Fibroblast of lung (primary cell): ENCODE results near the gene TBCK. TPM values are rescaled to one million over a fixed set of nuclear protein-coding genes. Genes with fewer than 3 reads are reported as not detected.
"Not testable (repeated sequence)": the region's sequence is repeated elsewhere in the genome, so short reads cannot be mapped to it uniquely, and the experiment has no call there.

Experiments used
- DNase-seq, 2 donors: peaks; one replicate each; pipeline versions ENCODE4 v3.0.0 to v3.0.0-alpha.2; 2010; ENCODE audit warnings: low read depth in 2 of 2
- H2AFZ ChIP-seq: 2 replicates; pipeline ENCODE4 v1.5.1; 2012; ENCODE audit warnings: low read length, control low read depth, inconsistent platforms
- H3K27ac ChIP-seq: 2 replicates; pipeline ENCODE4 v1.5.1; 2011; ENCODE audit warnings: low read length, control low read depth; ENCODE audit not compliant: insufficient read depth
- H3K27me3 ChIP-seq: 2 replicates; pipeline ENCODE4 v1.5.1; 2011; ENCODE audit warnings: mild to moderate bottlenecking, low read length; ENCODE audit not compliant: control insufficient read depth, insufficient read depth
- H3K36me3 ChIP-seq: 2 replicates; pipeline ENCODE4 v1.5.1; 2011; ENCODE audit warnings: low read length; ENCODE audit not compliant: control insufficient read depth, insufficient read depth
- H3K4me1 ChIP-seq: 2 replicates; pipeline ENCODE4 v1.5.1; 2011; ENCODE audit warnings: low read length; ENCODE audit not compliant: control insufficient read depth, insufficient read depth; ENCODE audit errors: extremely low read depth
- H3K4me2 ChIP-seq: 2 replicates; pipeline ENCODE4 v1.5.1; 2011; ENCODE audit warnings: low read length, control low read depth; ENCODE audit not compliant: insufficient read depth; ENCODE audit errors: extremely low read depth
- H3K4me3 ChIP-seq, 4 experiments: fragments of 200-600 bp in 1 of 4; sonication (generic) in 1 of 4; replicated peaks in 1 of 4; 2 replicates each; pipeline ENCODE4 v1.5.1; 2011 to 2016; ENCODE audit warnings: low read length in 4 of 4, low read depth in 3 of 4, mild to moderate bottlenecking in 3 of 4, control low read depth in 2 of 4, inconsistent platforms in 1 of 4, mixed read lengths in 1 of 4; ENCODE audit not compliant: insufficient read depth in 1 of 4; ENCODE audit errors: control extremely low read depth in 1 of 4
- H3K79me2 ChIP-seq: 2 replicates; pipeline ENCODE4 v1.5.1; 2012; ENCODE audit warnings: mild to moderate bottlenecking, low read length, inconsistent platforms; ENCODE audit not compliant: control insufficient read depth, insufficient read depth
- H3K9ac ChIP-seq: 2 replicates; pipeline ENCODE4 v1.5.1; 2011; ENCODE audit warnings: mild to moderate bottlenecking, low read length, control low read depth; ENCODE audit not compliant: insufficient read depth
- H3K9me3 ChIP-seq: 2 replicates; pipeline ENCODE4 v1.5.1; 2012; ENCODE audit warnings: low read depth, low read length; ENCODE audit not compliant: control insufficient read depth, insufficient read depth
- H4K20me1 ChIP-seq: 2 replicates; pipeline ENCODE4 v1.5.1; 2011; ENCODE audit warnings: low read length; ENCODE audit not compliant: control insufficient read depth, insufficient read depth; ENCODE audit errors: extremely low read depth
- CTCF ChIP-seq, 2 donors: IDR thresholded peaks in 1 of 2; conservative IDR thresholded peaks in 1 of 2; 1 replicate in 1 of 2; 2 replicates in 1 of 2; pipeline ENCODE4 v1.5.1; 2011 to 2012; ENCODE audit warnings: low read length in 2 of 2, control low read depth in 1 of 2, inconsistent platforms in 1 of 2, low read depth in 1 of 2, mild to moderate bottlenecking in 1 of 2
- EZH2 ChIP-seq: IDR thresholded peaks from 2 replicates; pipeline ENCODE4 v1.5.1; 2012; ENCODE audit warnings: low read length, control low read depth, mild to moderate bottlenecking; ENCODE audit errors: missing control alignments
- polyA plus RNA-seq, 2 donors: library from polyadenylated mRNA; depleted of rRNA in 1 of 2; stranded (reverse) in 1 of 2; unstranded in 1 of 2; fragments of >200 nt; gene quantifications; 2 replicates each; pipeline ENCODE4 v1.2.1, GENCODE V29; 2011 to 2012; ENCODE audit warnings: missing spikeins in 1 of 2
- total RNA-seq: library from RNA; depleted of rRNA; stranded (reverse); fragments of >200 nt; gene quantifications from 2 replicates; pipeline ENCODE4 v1.2.1, GENCODE V29; 2014

The TBCK gene
- total and polyA plus RNA-seq, 2 donors (not counting 1 experiment from before 2014, with no cell fraction given) = 29.0 to 69.9 TPM

DNA sequence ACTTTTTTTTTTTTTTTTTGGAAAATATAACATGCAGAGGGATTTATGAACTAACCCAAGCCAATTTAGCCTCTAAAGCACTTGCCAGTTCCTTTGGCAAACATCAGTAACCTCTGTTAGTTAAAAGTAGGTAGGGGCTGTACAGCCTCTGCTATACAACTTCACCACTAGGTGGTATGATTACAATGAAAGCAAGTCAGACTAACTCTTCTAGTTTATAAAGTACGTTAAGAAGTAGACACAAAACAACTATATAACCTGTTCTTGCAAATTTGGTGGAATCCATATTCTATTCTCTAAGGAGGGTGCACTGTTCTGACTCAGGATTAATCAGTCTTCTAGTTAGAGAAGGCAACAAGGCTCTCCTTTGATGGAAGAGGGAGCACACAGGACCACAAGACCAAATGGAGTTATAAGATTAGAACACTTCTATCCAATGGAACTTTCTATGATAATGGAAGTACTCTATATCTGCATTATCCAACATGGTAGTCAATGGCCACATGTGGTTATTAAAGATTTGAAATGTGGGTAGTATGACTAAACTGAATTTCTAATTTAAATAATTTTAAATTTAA is 13.1 kb upstream of the TBCK start:
- peaks cover 3% of the 10 kb centered on the region for H3K36me3 ChIP-seq
- DNase-seq = peak; percentile 43 to 60

GRCh38 chr4:106325800-106326199 is 9.8 kb upstream of the TBCK start:
- Histone ChIP-seq H3K4me3 (no peak overlapping the region), H3K4me1 (no peaks in the 10 kb centered on the region), H3K79me2 (peaks cover 5% of the 10 kb centered on the region), H3K9me3 (no peaks in the 10 kb centered on the region), H2AFZ (no peak overlapping the region), H4K20me1 (no peaks in the 10 kb centered on the region), H3K27me3 (no peaks in the 10 kb centered on the region), H3K36me3 (no peaks in the 10 kb centered on the region), H3K4me2 (no peak overlapping the region), H3K9ac (no peak overlapping the region), H3K27ac (no peak overlapping the region)
- TF ChIP-seq CTCF (conservative IDR thresholded peaks at IDR 0.05 in 1 of 2, IDR thresholded peaks at IDR 0.05 in 1 of 2; ENCODE audit: low read depth in 1 of 2, low read length in 2 of 2) = no peak
- no peak for TF ChIP-seq EZH2
- peak in 1 of 2 donors; percentile 23 for DNase-seq

More for the DNA sequence above, 13.1 kb upstream of the TBCK start:
- no peak overlapping the region for H2AFZ ChIP-seq
- TF ChIP-seq CTCF (conservative IDR thresholded peaks at IDR 0.05 in 1 of 2, IDR thresholded peaks at IDR 0.05 in 1 of 2; ENCODE audit: low read depth in 1 of 2, low read length in 2 of 2) (peak; percentile 69 to 78), EZH2 (no peak)
- H4K20me1 ChIP-seq = no peaks in the 10 kb centered on the region
- no peaks in the 10 kb centered on the region for H3K4me1 ChIP-seq
- H3K4me2 ChIP-seq = no peak overlapping the region
- no peaks in the 10 kb centered on the region for H3K79me2 ChIP-seq
- H3K4me3 ChIP-seq = no peak overlapping the region
- no peak overlapping the region for H3K9ac ChIP-seq
- no peak overlapping the region for H3K27ac ChIP-seq
- H3K9me3 ChIP-seq = no peaks in the 10 kb centered on the region
- H3K27me3 ChIP-seq = no peaks in the 10 kb centered on the region

GRCh38 chr4:106323119-106323518 is 7.1 kb upstream of the TBCK start:
- Histone ChIP-seq H3K27me3 (no peaks in the 10 kb centered on the region), H4K20me1 (no peaks in the 10 kb centered on the region), H3K9ac (no peak overlapping the region), H3K4me1 (no peaks in the 10 kb centered on the region), H3K4me3 (no peak overlapping the region), H3K36me3 (no peaks in the 10 kb centered on the region), H3K27ac (no peak overlapping the region), H3K79me2 (peaks cover 31% of the 10 kb centered on the region), H3K4me2 (no peak overlapping the region), H3K9me3 (no peaks in the 10 kb centered on the region), H2AFZ (no peak overlapping the region)
- TF ChIP-seq EZH2 (no peak), CTCF (conservative IDR thresholded peaks at IDR 0.05 in 1 of 2, IDR thresholded peaks at IDR 0.05 in 1 of 2; ENCODE audit: low read depth in 1 of 2, low read length in 2 of 2) (no peak)
- no peak for DNase-seq

DNA sequence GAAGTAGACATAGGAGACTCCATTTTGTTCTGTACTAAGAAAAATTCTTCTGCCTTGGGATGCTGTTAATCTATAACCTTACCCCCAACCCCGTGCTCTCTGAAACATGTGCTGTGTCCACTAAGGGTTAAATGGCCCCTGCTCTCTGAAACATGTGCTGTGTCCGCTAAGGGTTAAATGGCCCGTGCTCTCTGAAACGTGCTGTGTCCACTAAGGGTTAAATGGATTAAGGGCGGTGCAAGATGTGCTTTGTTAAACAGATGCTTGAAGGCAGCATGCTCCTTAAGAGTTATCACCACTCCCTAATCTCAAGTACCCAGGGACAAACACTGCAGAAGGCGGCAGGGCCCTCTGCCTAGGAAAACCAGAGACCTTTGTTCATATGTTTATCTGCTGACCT is 5.8 kb upstream of the TBCK start:
- not testable (repeated sequence) for H3K4me3 ChIP-seq, H2AFZ ChIP-seq, DNase-seq, H3K4me1 ChIP-seq, H3K27ac ChIP-seq, H3K27me3 ChIP-seq, H4K20me1 ChIP-seq, H3K36me3 ChIP-seq, H3K9me3 ChIP-seq, H3K4me2 ChIP-seq, H3K9ac ChIP-seq
- H3K79me2 ChIP-seq = peaks cover 44% of the 10 kb centered on the region

DNA sequence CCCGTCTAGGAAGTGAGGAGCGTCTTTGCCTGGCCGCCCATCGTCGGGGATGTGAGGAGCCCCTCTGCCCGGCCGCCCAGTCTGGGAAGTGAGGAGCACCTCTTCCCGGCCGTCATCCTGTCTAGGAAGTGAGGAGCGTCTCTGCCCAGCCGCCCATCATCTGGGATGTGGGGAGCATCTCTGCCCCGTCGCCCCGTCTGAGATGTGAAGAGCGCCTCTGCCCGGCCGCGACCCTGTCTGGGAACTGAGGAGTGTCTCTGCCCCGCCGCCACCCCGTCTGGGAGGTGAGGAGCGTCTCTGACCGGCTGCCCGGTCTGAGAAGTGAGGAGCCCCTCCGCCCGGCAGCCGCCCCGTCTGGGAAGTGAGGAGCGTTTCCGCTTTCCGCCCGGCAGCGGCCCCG is 5.2 kb upstream of the TBCK start:
- peaks cover 48% of the 10 kb centered on the region for H3K79me2 ChIP-seq
- H2AFZ ChIP-seq, DNase-seq, H3K4me1 ChIP-seq, H3K4me2 ChIP-seq, H3K9ac ChIP-seq, H3K36me3 ChIP-seq, H3K9me3 ChIP-seq, H4K20me1 ChIP-seq, H3K4me3 ChIP-seq, H3K27ac ChIP-seq, H3K27me3 ChIP-seq: not testable (repeated sequence)
